A673 (cell line): ENCODE measurements around the gene RORC.

Experiments used
- CTCF ChIP-seq: fragments of 300-800, 200-600 bp; sonication (generic); conservative IDR thresholded peaks from 2 replicates; pipeline ENCODE4 v1.5.1; 2017; ENCODE audit warnings: low read depth, mild to moderate bottlenecking, antibody characterized with exemption, low read length, moderate library complexity, mixed read lengths
- EZH2 ChIP-seq: fragments of 200-600 bp; sonication (generic); IDR thresholded peaks from 2 replicates; pipeline ENCODE4 v1.6.1; 2017; ENCODE audit warnings: borderline replicate concordance, low read depth, mild to moderate bottlenecking, mixed read lengths, antibody characterized with exemption, low read length; ENCODE audit not compliant: poor library complexity, severe bottlenecking

- TF ChIP-seq CTCF = no peak
- no peak for TF ChIP-seq EZH2
These were observed 14.3 kb downstream of the RORC start for GRCh38 chr1:151817353-151817730.
